Sigmoid colon (tissue), 4 donors: ENCODE measurements around the gene TENT5C.

ENCODE experiments used
- CTCF ChIP-seq, 4 experiments: fragments of 450-650 bp in 3 of 4; fragments of 200-600 bp in 1 of 4; IDR thresholded peaks; one replicate each; pipeline ENCODE4 v1.5.1; 2016 to 2019; ENCODE audit warnings: antibody characterized with exemption in 4 of 4, mild to moderate bottlenecking in 3 of 4, moderate library complexity in 2 of 4
- POLR2A ChIP-seq, 2 donors: fragments of 450-650 bp; IDR thresholded peaks; one replicate each; pipeline ENCODE4 v1.6.1; 2016; ENCODE audit warnings: antibody characterized with exemption in 2 of 2, mild to moderate bottlenecking in 2 of 2, moderate library complexity in 2 of 2
- POLR2AphosphoS5 ChIP-seq, 4 donors: sonication (generic); formaldehyde crosslinking; IDR thresholded peaks; one replicate each; pipeline ENCODE4 v1.6.1; 2017; ENCODE audit warnings: antibody characterized with exemption in 4 of 4

- TF ChIP-seq POLR2A (IDR thresholded peaks at IDR 0.05): no peak
- no peak for TF ChIP-seq POLR2AphosphoS5 (IDR thresholded peaks at IDR 0.05)
- no peak for TF ChIP-seq CTCF (IDR thresholded peaks at IDR 0.05)
Measured at GRCh38 chr1:117638141-117638540, 32.3 kb downstream of the TENT5C start.
